Stomach (tissue), 9 donors: ENCODE data around the gene SPN. TPM values are rescaled to one million over a fixed set of nuclear protein-coding genes. Genes with fewer than 3 reads are reported as not detected.
"Not testable (repeated sequence)": the region's sequence is repeated elsewhere in the genome, so short reads cannot be mapped to it uniquely, and the experiment has no call there.

ENCODE experiments used
- DNase-seq, 2 donors: peaks; one replicate each; pipeline versions ENCODE4 v3.0.0 to v3.0.0-alpha.2; 2013 to 2019
- H3K27ac ChIP-seq, 5 donors: fragments of 200-600 bp in 4 of 5; sonication (generic) in 4 of 5; one replicate each; pipeline ENCODE4 v1.5.1; 2013 to 2019; ENCODE audit warnings: mild to moderate bottlenecking in 1 of 5, moderate library complexity in 1 of 5
- H3K27me3 ChIP-seq, 3 donors: fragments of 200-600 bp; sonication (generic); one replicate each; pipeline ENCODE4 v1.5.1; 2017 to 2019; ENCODE audit warnings: mixed run types in 1 of 3
- H3K36me3 ChIP-seq, 4 donors: fragments of 200-600 bp; sonication (generic); 1 replicate in 3 of 4; 2 replicates in 1 of 4; pipeline ENCODE4 v1.5.1; 2016 to 2019
- H3K4me1 ChIP-seq, 4 donors: fragments of 200-600 bp; sonication (generic); one replicate each; pipeline ENCODE4 v1.5.1; 2016 to 2019
- H3K4me3 ChIP-seq, 4 donors: fragments of 200-600 bp; sonication (generic) in 3 of 4; one replicate each; pipeline ENCODE4 v1.5.1; 2016 to 2019; ENCODE audit warnings: mild to moderate bottlenecking in 1 of 4
- H3K9me3 ChIP-seq, 4 donors: fragments of 200-600 bp; sonication (generic); one replicate each; pipeline ENCODE4 v1.5.1; 2016 to 2019
- CTCF ChIP-seq, 7 experiments: fragments of 450-650 bp in 4 of 7; fragments of 200-600 bp in 3 of 7; sonication (generic) in 3 of 7; IDR thresholded peaks; one replicate each; pipeline ENCODE4 v1.5.1; 2016 to 2019; ENCODE audit warnings: antibody characterized with exemption in 7 of 7, control low read depth in 2 of 7, mild to moderate bottlenecking in 1 of 7
- EP300 ChIP-seq: sonication (generic); formaldehyde crosslinking; IDR thresholded peaks from one replicate; pipeline ENCODE4 v1.6.1; 2017; ENCODE audit warnings: antibody characterized with exemption
- POLR2A ChIP-seq, 4 donors: fragments of 450-650 bp; IDR thresholded peaks; one replicate each; pipeline ENCODE4 v1.6.1; 2016; ENCODE audit warnings: antibody characterized with exemption in 4 of 4, control low read depth in 2 of 4, mild to moderate bottlenecking in 1 of 4, moderate library complexity in 1 of 4
- POLR2AphosphoS5 ChIP-seq, 3 donors: sonication (generic); formaldehyde crosslinking; IDR thresholded peaks; one replicate each; pipeline ENCODE4 v1.6.1; 2016; ENCODE audit warnings: antibody characterized with exemption in 3 of 3
- WGBS, 5 donors: extraction: QIAGEN DNeasy Blood & Tissue Kit in 3 of 5; methylation state at CpG; one replicate each; pipeline versions ENCODE4 v1.1.5 to v1.1.7; 2013 to 2018; 5-methylcytosine and 5-hydroxymethylcytosine counted together
- intact Hi-C: fragments of 100-400 bp; cut with DNase I; formaldehyde crosslinking; loops from one replicate; pipeline ENCODE4 v1.15.1; 2023; ENCODE audit warnings: low total_unique reads
- polyA plus RNA-seq, 3 donors: library from polyadenylated mRNA; stranded (reverse); fragments of 200-250 nt; gene quantifications; one replicate each; pipeline ENCODE4 v1.2.3, GENCODE V29; 2013
- total RNA-seq, 5 donors: library from RNA; depleted of rRNA; stranded (reverse); fragments of >200 nt; gene quantifications; one replicate each; pipeline versions ENCODE4 v1.1.0 to v1.2.3, GENCODE V29; 2014 to 2016
- donor health status: healthy with polysubstance abuse.
- donor health status: Bipolar disorder and iron deficiency.
- donor health status: healthy.

Gene SPN
- total and polyA plus RNA-seq, 8 donors = 0.68 to 20.1 (median 1.9) TPM

DNA sequence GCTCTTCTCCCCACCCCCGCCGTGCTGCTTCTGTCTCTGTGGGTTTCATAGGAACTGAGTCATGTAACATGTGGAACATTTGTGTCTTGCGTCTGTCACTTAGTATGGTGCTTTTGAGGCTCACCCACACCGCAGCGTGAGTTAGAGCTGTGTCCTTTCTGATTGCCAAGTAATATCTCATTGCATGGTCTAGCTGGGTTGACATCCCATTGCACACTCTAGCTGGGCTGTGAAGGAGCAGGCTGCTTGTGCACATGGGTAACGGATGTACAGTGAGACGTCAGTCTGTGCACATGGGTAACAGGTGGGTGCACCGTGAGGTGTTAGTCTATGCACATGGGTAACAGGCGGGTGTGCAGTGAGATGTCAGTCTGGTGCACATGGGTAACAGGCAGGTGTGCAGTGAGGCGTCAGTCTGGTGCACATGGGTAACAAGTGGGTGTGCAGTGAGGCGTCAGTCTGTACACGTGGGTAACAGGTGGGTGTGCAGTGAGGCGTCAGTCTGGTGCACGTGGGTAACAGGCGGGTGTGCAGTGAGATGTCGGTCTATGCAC, 36.2 kb upstream of the SPN start:
- peak in 1 of 2 donors; percentile 22 for DNase-seq
- H3K27ac ChIP-seq, H3K4me3 ChIP-seq, H3K36me3 ChIP-seq, intact Hi-C loops, H3K9me3 ChIP-seq, H3K4me1 ChIP-seq, H3K27me3 ChIP-seq: not testable (repeated sequence)
- 71 to 78% (median 72%) methylated on average over 14 to 16 of the region's 16 CpGs for WGBS, 5 donors

- 35 to 67% (median 43%) methylated on average over 2 to 5 of the region's 7 CpGs; no CpG with 5 or more reads in 1 of the 5 donors for WGBS, 5 donors
- H3K9me3 ChIP-seq, intact Hi-C loops, H3K27ac ChIP-seq, H3K27me3 ChIP-seq, DNase-seq, H3K4me3 ChIP-seq, H3K36me3 ChIP-seq, H3K4me1 ChIP-seq: not testable (repeated sequence)
Observed at GRCh38 chr16:29627661-29628075, 35.4 kb upstream of the SPN start.

DNA sequence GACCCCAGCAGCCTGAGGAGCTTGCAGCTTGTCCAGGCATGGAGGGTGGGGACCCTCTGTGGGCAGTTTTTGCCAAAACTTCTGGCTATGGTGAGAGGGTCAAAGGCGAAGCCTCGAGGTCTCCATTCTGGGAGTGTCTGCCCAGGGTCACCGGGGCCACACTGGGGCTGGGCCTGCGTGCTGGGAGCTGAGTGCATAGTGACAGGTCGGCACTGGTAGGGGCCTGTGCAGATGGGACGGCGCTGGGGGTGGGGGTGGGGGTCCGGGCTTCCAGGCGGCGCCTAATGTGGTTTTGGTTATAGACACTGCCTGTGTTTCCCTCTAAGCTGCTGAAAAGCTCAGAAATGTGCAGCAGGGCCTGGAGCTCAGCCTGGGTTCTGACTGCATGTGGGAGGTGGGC, 34.3 kb upstream of the SPN start:
- DNase-seq, H3K36me3 ChIP-seq, H3K27ac ChIP-seq, intact Hi-C loops, H3K9me3 ChIP-seq, H3K4me3 ChIP-seq, H3K27me3 ChIP-seq, H3K4me1 ChIP-seq: not testable (repeated sequence)
- WGBS, 5 donors = 40 to 57% (median 42%) methylated on average over 1 to 5 of the region's 10 CpGs; no CpG with 5 or more reads in 2 of the 5 donors

GRCh38 chr16:29629318-29629717, 33.7 kb upstream of the SPN start:
- H3K27me3 ChIP-seq, H3K9me3 ChIP-seq, H3K36me3 ChIP-seq, DNase-seq, H3K27ac ChIP-seq, H3K4me3 ChIP-seq, intact Hi-C loops, H3K4me1 ChIP-seq: not testable (repeated sequence)
- 74 to 84% (median 80%) methylated on average over 8 to 10 of the region's 10 CpGs for whole genome bisulfite sequencing, 5 donors

GRCh38 chr16:29631658-29632057, 31.4 kb upstream of the SPN start:
- H3K4me3 ChIP-seq, DNase-seq, intact Hi-C loops, H3K4me1 ChIP-seq, H3K9me3 ChIP-seq, H3K27me3 ChIP-seq, H3K36me3 ChIP-seq, H3K27ac ChIP-seq: not testable (repeated sequence)
- 42 to 81% (median 45%) methylated on average over 10 to 20 of the region's 20 CpGs for WGBS, 5 donors

- H3K4me3 ChIP-seq, H3K4me1 ChIP-seq, DNase-seq, H3K36me3 ChIP-seq, H3K27me3 ChIP-seq, intact Hi-C loops, H3K9me3 ChIP-seq, H3K27ac ChIP-seq: not testable (repeated sequence)
- 53 to 84% (median 75%) methylated on average over 9 to 15 of the region's 16 CpGs for WGBS, 5 donors
Observed at GRCh38 chr16:29635902-29636301, 27.1 kb upstream of the SPN start.

GRCh38 chr16:29636368-29636767, 26.7 kb upstream of the SPN start:
- H3K27ac ChIP-seq, H3K27me3 ChIP-seq, H3K4me3 ChIP-seq, DNase-seq, H3K9me3 ChIP-seq, H3K36me3 ChIP-seq, intact Hi-C loops, H3K4me1 ChIP-seq: not testable (repeated sequence)
- WGBS, 5 donors = 0 to 33% (median 25%) methylated on average over 1 of the region's 5 CpGs

- H3K27me3 ChIP-seq, H3K27ac ChIP-seq, DNase-seq, H3K4me3 ChIP-seq, intact Hi-C loops, H3K36me3 ChIP-seq, H3K9me3 ChIP-seq, H3K4me1 ChIP-seq: not testable (repeated sequence)
- WGBS, 5 donors = 91 to 98% (median 93%) methylated on average over 7 to 8 of the region's 8 CpGs
Observed at GRCh38 chr16:29638751-29639150, 24.3 kb upstream of the SPN start.

DNA sequence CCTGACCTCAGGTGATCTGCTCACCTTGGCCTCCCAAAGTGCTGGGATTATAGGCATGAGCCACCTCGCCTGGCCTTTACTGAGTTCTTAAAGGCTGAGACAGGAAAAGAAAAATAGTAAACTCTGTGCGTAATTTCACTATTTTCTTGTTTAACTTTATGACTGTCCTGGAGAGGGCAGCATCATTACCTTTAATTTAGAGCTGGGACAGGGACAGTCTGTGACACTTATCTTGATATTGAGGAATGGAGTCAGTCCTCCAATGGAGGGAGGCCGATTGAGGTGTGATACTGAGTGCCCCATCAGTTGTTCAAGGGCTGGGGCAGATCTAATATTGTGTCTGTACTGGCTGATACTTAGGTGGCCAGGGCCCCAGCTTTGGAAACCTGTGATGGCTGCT, 21.5 kb upstream of the SPN start:
- intact Hi-C loops = no loop called here
- H3K36me3 ChIP-seq = no peaks in the 10 kb centered on the region
- no peaks in the 10 kb centered on the region for H3K4me1 ChIP-seq
- H3K27ac ChIP-seq = no peak overlapping the region
- no peaks in the 10 kb centered on the region for H3K9me3 ChIP-seq
- no peak overlapping the region for H3K4me3 ChIP-seq
- no peaks in the 10 kb centered on the region for H3K27me3 ChIP-seq
- WGBS, 5 donors = 46 to 65% (median 51%) methylated on average over 3 of the region's 3 CpGs
- no peak for DNase-seq
- TF ChIP-seq POLR2AphosphoS5 (IDR thresholded peaks at IDR 0.05) (no peak), CTCF (IDR thresholded peaks at IDR 0.05) (no peak), POLR2A (IDR thresholded peaks at IDR 0.05) (no peak), EP300 (no peak)
